HEK293 (cell line): Measurements from ENCODE around the gene PKLR.
A peak's percentile ranks its signal among the peaks of the same experiment; 100 is the strongest.

ENCODE experiments used
- HOXC10 ChIP-seq: sonication (generic); formaldehyde crosslinking; IDR thresholded peaks from 2 replicates; pipeline ENCODE4 v1.8.1; 2023; ENCODE audit warnings: mild to moderate bottlenecking, missing genetic modification reagents
- KLF1 ChIP-seq: fragments of 450-650 bp; formaldehyde crosslinking; IDR thresholded peaks from 2 replicates; pipeline ENCODE4 v1.5.1; 2016; ENCODE audit warnings: missing biosample characterization, missing genetic modification characterization
- KLF7 ChIP-seq: fragments of 450-650 bp; formaldehyde crosslinking; IDR thresholded peaks from 2 replicates; pipeline ENCODE4 v1.5.1; 2016; ENCODE audit warnings: missing biosample characterization, missing genetic modification characterization, borderline replicate concordance
- MZF1 ChIP-seq: fragments of 450-650 bp; formaldehyde crosslinking; IDR thresholded peaks from 2 replicates; pipeline ENCODE4 v1.5.1; 2017; ENCODE audit warnings: missing biosample characterization, missing genetic modification characterization, borderline replicate concordance
- PRDM10 ChIP-seq: fragments of 450-650 bp; formaldehyde crosslinking; IDR thresholded peaks from 2 replicates; pipeline ENCODE4 v1.5.1; 2016; ENCODE audit warnings: missing biosample characterization, missing genetic modification characterization
- REPIN1 ChIP-seq: fragments of 450-650 bp; formaldehyde crosslinking; IDR thresholded peaks from 2 replicates; pipeline ENCODE4 v1.5.1; 2017; ENCODE audit warnings: missing biosample characterization, missing genetic modification characterization, low read depth
- SALL2 ChIP-seq: fragments of 450-650 bp; formaldehyde crosslinking; IDR thresholded peaks from 2 replicates; pipeline ENCODE4 v1.5.0; 2017; ENCODE audit warnings: missing biosample characterization, mild to moderate bottlenecking, missing genetic modification characterization, borderline replicate concordance
- SP2 ChIP-seq: fragments of 450-650 bp; formaldehyde crosslinking; IDR thresholded peaks from 2 replicates; pipeline ENCODE4 v1.5.1; 2016; ENCODE audit warnings: missing biosample characterization, missing genetic modification characterization
- ZBTB17 ChIP-seq: fragments of 450-650 bp; formaldehyde crosslinking; IDR thresholded peaks from 2 replicates; pipeline ENCODE4 v1.5.1; 2016; ENCODE audit warnings: missing biosample characterization, missing genetic modification characterization
- ZNF132 ChIP-seq: fragments of 450-650 bp; formaldehyde crosslinking; IDR thresholded peaks from 2 replicates; pipeline ENCODE4 v1.5.1; 2017; ENCODE audit warnings: missing biosample characterization, missing genetic modification characterization, borderline replicate concordance
- ZNF133 ChIP-seq: fragments of 450-650 bp; formaldehyde crosslinking; IDR thresholded peaks from 2 replicates; pipeline ENCODE4 v1.5.1; 2016; ENCODE audit warnings: missing biosample characterization, missing genetic modification characterization
- ZNF175 ChIP-seq: fragments of 450-650 bp; formaldehyde crosslinking; IDR thresholded peaks from 2 replicates; pipeline ENCODE4 v1.5.1; 2016; ENCODE audit warnings: missing biosample characterization, missing genetic modification characterization
- ZNF18 ChIP-seq: fragments of 450-650 bp; formaldehyde crosslinking; IDR thresholded peaks from 2 replicates; pipeline ENCODE4 v1.5.1; 2016; ENCODE audit warnings: missing biosample characterization, missing genetic modification characterization
- ZNF23 ChIP-seq: fragments of 450-650 bp; formaldehyde crosslinking; IDR thresholded peaks from 2 replicates; pipeline ENCODE4 v1.5.1; 2016; ENCODE audit warnings: missing biosample characterization, missing genetic modification characterization, borderline replicate concordance
- ZNF302 ChIP-seq: fragments of 450-650 bp; formaldehyde crosslinking; IDR thresholded peaks from 2 replicates; pipeline ENCODE4 v1.5.1; 2016; ENCODE audit warnings: missing biosample characterization, missing genetic modification characterization, low read depth
- ZNF416 ChIP-seq: fragments of 450-650 bp; formaldehyde crosslinking; IDR thresholded peaks from 2 replicates; pipeline ENCODE4 v1.5.1; 2016; ENCODE audit warnings: missing biosample characterization, missing genetic modification characterization
- ZNF596 ChIP-seq: fragments of 450-650 bp; IDR thresholded peaks from 2 replicates; pipeline ENCODE4 v1.5.0; 2018; ENCODE audit warnings: missing biosample characterization, mild to moderate bottlenecking, missing genetic modification characterization, moderate library complexity
- ZNF623 ChIP-seq: fragments of 450-650 bp; formaldehyde crosslinking; IDR thresholded peaks from 2 replicates; pipeline ENCODE4 v1.5.1; 2016; ENCODE audit warnings: missing biosample characterization, missing genetic modification characterization
- ZNF626 ChIP-seq: fragments of 450-650 bp; sonication (Bioruptor Pico); formaldehyde crosslinking; IDR thresholded peaks from 2 replicates; pipeline ENCODE4 v1.5.1; 2018; ENCODE audit warnings: missing biosample characterization, missing genetic modification characterization, inconsistent platforms
- ZNF701 ChIP-seq: fragments of 450-650 bp; formaldehyde crosslinking; IDR thresholded peaks from 2 replicates; pipeline ENCODE4 v1.5.1; 2016; ENCODE audit warnings: missing biosample characterization, missing genetic modification characterization
- ZNF707 ChIP-seq: fragments of 450-650 bp; formaldehyde crosslinking; IDR thresholded peaks from 2 replicates; pipeline ENCODE4 v1.5.1; 2016; ENCODE audit warnings: missing biosample characterization, missing genetic modification characterization
- ZSCAN16 ChIP-seq: fragments of 450-650 bp; formaldehyde crosslinking; IDR thresholded peaks from 2 replicates; pipeline ENCODE4 v1.5.1; 2016; ENCODE audit warnings: missing biosample characterization, missing genetic modification characterization
- ZXDB ChIP-seq: fragments of 450-650 bp; formaldehyde crosslinking; IDR thresholded peaks from 2 replicates; pipeline ENCODE4 v1.5.1; 2016; ENCODE audit warnings: missing biosample characterization, missing genetic modification characterization
- TF ChIP-seq, protein P1 (sequence below): fragments of 450-650 bp; formaldehyde crosslinking; IDR thresholded peaks from 2 replicates; pipeline ENCODE4 v1.5.1; 2016; ENCODE audit warnings: missing biosample characterization, missing genetic modification characterization, borderline replicate concordance
- TF ChIP-seq, protein P2 (sequence below): fragments of 450-650 bp; formaldehyde crosslinking; optimal IDR thresholded peaks from 2 replicates; pipeline ENCODE3; 2016; ENCODE audit warnings: missing biosample characterization, mild to moderate bottlenecking, missing genetic modification characterization
- TF ChIP-seq, protein P3 (sequence below): fragments of 450-650 bp; formaldehyde crosslinking; IDR thresholded peaks from 2 replicates; pipeline ENCODE4 v1.5.1; 2017; ENCODE audit warnings: missing biosample characterization, missing genetic modification characterization

Gene PKLR

DNA sequence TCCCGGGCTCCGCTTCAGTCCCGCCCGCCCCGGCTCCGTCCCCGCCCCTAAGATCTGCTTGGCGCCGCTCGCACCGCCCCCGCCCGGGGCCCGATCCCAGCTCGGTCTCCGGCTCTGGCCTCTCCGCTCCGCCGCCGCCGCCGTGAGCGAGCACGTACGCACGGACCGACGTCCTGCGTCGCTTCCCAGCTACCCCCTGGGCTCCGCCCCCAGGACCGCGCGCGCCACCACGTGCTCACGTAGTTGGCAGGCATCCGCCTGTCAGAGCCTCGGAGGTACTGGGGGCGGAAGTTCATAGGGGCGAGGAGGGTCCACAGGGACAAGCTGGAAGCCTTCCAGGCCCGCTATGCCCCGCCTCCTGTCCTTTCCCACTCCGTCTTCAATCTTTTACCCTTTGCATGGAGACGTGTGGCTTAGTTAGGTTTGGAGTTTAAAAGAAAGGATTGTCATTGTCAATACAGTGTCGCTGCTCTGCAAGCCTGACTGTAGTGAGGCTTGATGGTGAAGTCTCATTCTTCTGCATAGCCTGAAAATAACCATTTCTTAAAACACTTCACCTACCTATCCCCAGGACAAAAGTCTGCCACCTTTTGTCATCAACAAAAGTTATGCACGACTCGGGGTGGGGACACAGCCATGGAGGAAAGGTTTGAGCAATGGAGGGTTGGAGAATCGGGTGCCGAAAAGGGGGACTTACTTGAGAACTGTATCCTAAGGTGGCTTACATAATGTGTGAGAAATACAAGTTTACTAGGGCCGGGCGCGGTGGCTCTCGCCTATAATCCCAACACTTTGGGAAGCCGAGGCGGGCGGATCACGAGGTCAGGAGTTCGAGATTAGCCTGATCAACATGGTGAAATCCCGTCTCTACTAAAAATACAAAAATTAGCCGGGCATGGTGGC lies 27.6 kb downstream of the PKLR start, which contains the start of gene CLK2 (continued):
- TF ChIP-seq, protein P1, sequence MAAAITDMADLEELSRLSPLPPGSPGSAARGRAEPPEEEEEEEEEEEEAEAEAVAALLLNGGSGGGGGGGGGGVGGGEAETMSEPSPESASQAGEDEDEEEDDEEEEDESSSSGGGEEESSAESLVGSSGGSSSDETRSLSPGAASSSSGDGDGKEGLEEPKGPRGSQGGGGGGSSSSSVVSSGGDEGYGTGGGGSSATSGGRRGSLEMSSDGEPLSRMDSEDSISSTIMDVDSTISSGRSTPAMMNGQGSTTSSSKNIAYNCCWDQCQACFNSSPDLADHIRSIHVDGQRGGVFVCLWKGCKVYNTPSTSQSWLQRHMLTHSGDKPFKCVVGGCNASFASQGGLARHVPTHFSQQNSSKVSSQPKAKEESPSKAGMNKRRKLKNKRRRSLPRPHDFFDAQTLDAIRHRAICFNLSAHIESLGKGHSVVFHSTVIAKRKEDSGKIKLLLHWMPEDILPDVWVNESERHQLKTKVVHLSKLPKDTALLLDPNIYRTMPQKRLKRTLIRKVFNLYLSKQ (tag by site-specific recombination): no peak
- TF ChIP-seq MZF1 (tag by site-specific recombination): no peak
- no peak for TF ChIP-seq SALL2
- no peak for TF ChIP-seq PRDM10 (tag by site-specific recombination)
- no peak for TF ChIP-seq KLF7 (tag by site-specific recombination)
- TF ChIP-seq KLF1 (tag by site-specific recombination): no peak
- no peak for TF ChIP-seq ZNF18
- TF ChIP-seq REPIN1 (tag by site-specific recombination): no peak
- TF ChIP-seq, protein P2, sequence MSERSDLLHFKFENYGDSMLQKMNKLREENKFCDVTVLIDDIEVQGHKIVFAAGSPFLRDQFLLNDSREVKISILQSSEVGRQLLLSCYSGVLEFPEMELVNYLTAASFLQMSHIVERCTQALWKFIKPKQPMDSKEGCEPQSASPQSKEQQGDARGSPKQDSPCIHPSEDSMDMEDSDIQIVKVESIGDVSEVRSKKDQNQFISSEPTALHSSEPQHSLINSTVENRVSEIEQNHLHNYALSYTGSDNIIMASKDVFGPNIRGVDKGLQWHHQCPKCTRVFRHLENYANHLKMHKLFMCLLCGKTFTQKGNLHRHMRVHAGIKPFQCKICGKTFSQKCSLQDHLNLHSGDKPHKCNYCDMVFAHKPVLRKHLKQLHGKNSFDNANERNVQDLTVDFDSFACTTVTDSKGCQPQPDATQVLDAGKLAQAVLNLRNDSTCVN (tag by site-specific recombination): peak; percentile 95
- TF ChIP-seq ZNF701 (tag by site-specific recombination): no peak
- no peak for TF ChIP-seq ZNF623
- no peak for TF ChIP-seq ZNF596 (tag by site-specific recombination)
- TF ChIP-seq ZBTB17 (tag by site-specific recombination): peak; percentile 87
- no peak for TF ChIP-seq ZNF707 (tag by site-specific recombination)
- TF ChIP-seq ZNF302 (tag by site-specific recombination): no peak
- TF ChIP-seq ZSCAN16 (tag by site-specific recombination): no peak
- no peak for TF ChIP-seq ZNF416 (tag by site-specific recombination)
- TF ChIP-seq, protein P3, sequence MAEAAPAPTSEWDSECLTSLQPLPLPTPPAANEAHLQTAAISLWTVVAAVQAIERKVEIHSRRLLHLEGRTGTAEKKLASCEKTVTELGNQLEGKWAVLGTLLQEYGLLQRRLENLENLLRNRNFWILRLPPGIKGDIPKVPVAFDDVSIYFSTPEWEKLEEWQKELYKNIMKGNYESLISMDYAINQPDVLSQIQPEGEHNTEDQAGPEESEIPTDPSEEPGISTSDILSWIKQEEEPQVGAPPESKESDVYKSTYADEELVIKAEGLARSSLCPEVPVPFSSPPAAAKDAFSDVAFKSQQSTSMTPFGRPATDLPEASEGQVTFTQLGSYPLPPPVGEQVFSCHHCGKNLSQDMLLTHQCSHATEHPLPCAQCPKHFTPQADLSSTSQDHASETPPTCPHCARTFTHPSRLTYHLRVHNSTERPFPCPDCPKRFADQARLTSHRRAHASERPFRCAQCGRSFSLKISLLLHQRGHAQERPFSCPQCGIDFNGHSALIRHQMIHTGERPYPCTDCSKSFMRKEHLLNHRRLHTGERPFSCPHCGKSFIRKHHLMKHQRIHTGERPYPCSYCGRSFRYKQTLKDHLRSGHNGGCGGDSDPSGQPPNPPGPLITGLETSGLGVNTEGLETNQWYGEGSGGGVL (tag by site-specific recombination): no peak
- TF ChIP-seq ZNF23 (tag by site-specific recombination): no peak
- TF ChIP-seq HOXC10: no peak
- TF ChIP-seq SP2 (tag by site-specific recombination): peak; percentile 77
- TF ChIP-seq ZNF132 (tag by site-specific recombination): no peak
- TF ChIP-seq ZNF133 (tag by site-specific recombination): no peak
- peak; percentile 54; the same call in 1 of the 2 replicates for TF ChIP-seq ZXDB (tag by site-specific recombination)
- no peak for TF ChIP-seq ZNF626 (tag by site-specific recombination)
- TF ChIP-seq ZNF175 (tag by site-specific recombination): no peak
